Activated CD4-positive, alpha-beta T cell treated with anti-CD3 and anti-CD28 coated beads, Interleukin-2, Interleukin-4, amounts not matched to agents 100 ng/mL and 50 ng/mL, durations not matched to agents 16 hours and 8 hours (primary cell): Measurements from ENCODE around the gene CRISPLD2.

Experiments used
- DNase-seq: peaks from one replicate; pipeline ENCODE4 v3.0.0-alpha.2; 2020; ENCODE audit warnings: low spot score

The CRISPLD2 gene

GRCh38 chr16:84819644-84820304, at the start of gene CRISPLD2:
CRISPLD2 (plus strand) TSS chr16:84819985; CDS start chr16:84838496, 18,511 bp downstream.
- DNase-seq, result peak; percentile 70

GRCh38 chr16:84773312-84773711, 46.5 kb upstream of the CRISPLD2 start:
- no peak for DNase-seq

GRCh38 chr16:84774810-84775209, 45.0 kb upstream of the CRISPLD2 start:
- no peak for DNase-seq

- no peak for DNase-seq
These were observed 44.4 kb upstream of the CRISPLD2 start for GRCh38 chr16:84775262-84775810.

- no peak for DNase-seq
These were observed 42.4 kb upstream of the CRISPLD2 start for GRCh38 chr16:84777435-84777834.

GRCh38 chr16:84778720-84779119, 41.1 kb upstream of the CRISPLD2 start:
- DNase-seq, result no peak

GRCh38 chr16:84780063-84780462, 39.7 kb upstream of the CRISPLD2 start:
- DNase-seq, result no peak

GRCh38 chr16:84780544-84781376, 39.0 kb upstream of the CRISPLD2 start:
- DNase-seq, result no peak

GRCh38 chr16:84782846-84783245, 36.9 kb upstream of the CRISPLD2 start:
- DNase-seq, result no peak

GRCh38 chr16:84785843-84786581, 33.8 kb upstream of the CRISPLD2 start:
- DNase-seq, result no peak

GRCh38 chr16:84786605-84787262, 33.1 kb upstream of the CRISPLD2 start:
- no peak for DNase-seq

- DNase-seq, result no peak
These were observed 32.5 kb upstream of the CRISPLD2 start for GRCh38 chr16:84787263-84787622.

- DNase-seq, result no peak
These were observed 30.8 kb upstream of the CRISPLD2 start for GRCh38 chr16:84788920-84789391.

- DNase-seq, result no peak
These were observed 30.4 kb upstream of the CRISPLD2 start for GRCh38 chr16:84789431-84789830.

- no peak for DNase-seq
These were observed 29.5 kb upstream of the CRISPLD2 start for GRCh38 chr16:84790301-84790700.

- no peak for DNase-seq
These were observed 28.7 kb upstream of the CRISPLD2 start for GRCh38 chr16:84791088-84791487.

GRCh38 chr16:84791501-84791900, 28.3 kb upstream of the CRISPLD2 start:
- DNase-seq, result no peak

GRCh38 chr16:84794186-84794585, 25.6 kb upstream of the CRISPLD2 start:
- no peak for DNase-seq

- no peak for DNase-seq
These were observed 25.2 kb upstream of the CRISPLD2 start for GRCh38 chr16:84794626-84795025.

GRCh38 chr16:84795329-84796053, 24.3 kb upstream of the CRISPLD2 start:
- no peak for DNase-seq
